AG04450 (cell line): ENCODE results near the gene CDC42EP3. TPM values are rescaled to one million over a fixed set of nuclear protein-coding genes. Genes with fewer than 3 reads are reported as not detected.

ENCODE experiments used
- CTCF ChIA-PET: fragments of 300-600, 350-600 bp; formaldehyde crosslinking; extraction: SDS; loops from one replicate; lab custom pipeline; 2022; ENCODE audit warnings: antibody characterized with exemption, inconsistent platforms; lab: Charles Lee
- POLR2A ChIA-PET: fragments of 350-600 bp; formaldehyde crosslinking; extraction: SDS; loops from one replicate; lab custom pipeline; 2021; ENCODE audit warnings: antibody characterized with exemption, inconsistent platforms; lab: Yijun Ruan, JAX
- DNase-seq: peaks from one replicate; pipeline ENCODE4 v3.0.0-alpha.2; 2011; ENCODE audit warnings: low read depth, low spot score
- H3K27ac ChIP-seq: one replicate; pipeline ENCODE4 v1.5.1; 2012; ENCODE audit warnings: low read depth, low read length, control low read depth
- H3K27me3 ChIP-seq: one replicate; pipeline ENCODE4 v1.6.0; 2012; ENCODE audit warnings: low read length; ENCODE audit not compliant: control insufficient read depth, insufficient read depth
- H3K4me3 ChIP-seq: 2 replicates; pipeline ENCODE4 v1.5.1; 2011; ENCODE audit warnings: mild to moderate bottlenecking, low read depth, low read length, control low read depth
- H3K9me3 ChIP-seq: 2 replicates; pipeline ENCODE4 v1.5.1; 2012; ENCODE audit warnings: low read length; ENCODE audit not compliant: control insufficient read depth, insufficient read depth
- CTCF ChIP-seq: IDR thresholded peaks from 2 replicates; pipeline ENCODE4 v1.5.1; 2011; ENCODE audit warnings: low read depth, low read length, control low read depth, inconsistent platforms
- polyA plus RNA-seq: library from polyadenylated mRNA; depleted of rRNA; stranded (reverse); fragments of >200 nt; gene quantifications from 2 replicates; pipeline ENCODE4 v1.2.3, GENCODE V29; 2011

The CDC42EP3 gene
- polyA plus RNA-seq, 1 experiment = 245 TPM

GRCh38 chr2:37609782-37610181 is 61.7 kb downstream of the CDC42EP3 start:
- no peak for TF ChIP-seq CTCF
- DNase-seq = no peak
- H3K9me3 ChIP-seq = no peaks in the 10 kb centered on the region
- ChIA-PET CTCF (no interaction called here), POLR2A (no interaction called here)
- no peaks in the 10 kb centered on the region for H3K27me3 ChIP-seq
- no peak overlapping the region for H3K4me3 ChIP-seq
- H3K27ac ChIP-seq = no peak overlapping the region

DNA sequence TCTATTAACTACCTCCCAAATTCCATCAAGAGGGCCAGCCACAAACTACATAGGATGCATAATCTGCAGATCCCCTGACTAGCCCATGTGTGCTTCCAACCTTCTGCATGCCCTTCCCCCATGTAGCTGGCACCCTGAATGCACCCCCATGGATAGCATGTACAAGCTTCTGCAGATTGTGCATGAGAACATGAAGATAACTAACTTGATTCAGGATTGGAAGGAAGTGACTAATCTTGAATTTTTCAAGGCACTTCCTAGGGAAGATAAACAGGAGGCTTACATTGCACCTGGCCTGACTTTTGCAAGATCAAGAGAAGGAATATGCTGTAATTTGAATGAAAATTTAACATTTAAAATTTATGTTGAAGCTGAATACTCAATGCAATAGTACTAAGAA is 66.7 kb downstream of the CDC42EP3 start:
- POLR2A ChIA-PET = no interaction called here
- no peak for TF ChIP-seq CTCF
- CTCF ChIA-PET = interaction anchor here (2.2 kb wide), 1 partner anchor 273 kb away, joined by 5 read pairs; no protein-coding TSS in a partner anchor
- H3K27me3 ChIP-seq = no peaks in the 10 kb centered on the region
- no peak overlapping the region for H3K27ac ChIP-seq
- no peaks in the 10 kb centered on the region for H3K9me3 ChIP-seq
- no peak for DNase-seq
- H3K4me3 ChIP-seq = no peak overlapping the region

- H3K4me3 ChIP-seq = no peak overlapping the region
- DNase-seq = no peak
- H3K9me3 ChIP-seq = no peaks in the 10 kb centered on the region
- POLR2A ChIA-PET = interaction anchor here (1.1 kb wide), 1 partner anchor 11 kb away, joined by 3 read pairs; no protein-coding TSS in a partner anchor
- H3K27ac ChIP-seq = no peak overlapping the region
- no peaks in the 10 kb centered on the region for H3K27me3 ChIP-seq
- no peak for TF ChIP-seq CTCF
- CTCF ChIA-PET = interaction anchor here (0.9 kb wide), 1 partner anchor 11 kb away, joined by 3 read pairs; no protein-coding TSS in a partner anchor
These were observed 68.7 kb downstream of the CDC42EP3 start for GRCh38 chr2:37602702-37603101.

DNA sequence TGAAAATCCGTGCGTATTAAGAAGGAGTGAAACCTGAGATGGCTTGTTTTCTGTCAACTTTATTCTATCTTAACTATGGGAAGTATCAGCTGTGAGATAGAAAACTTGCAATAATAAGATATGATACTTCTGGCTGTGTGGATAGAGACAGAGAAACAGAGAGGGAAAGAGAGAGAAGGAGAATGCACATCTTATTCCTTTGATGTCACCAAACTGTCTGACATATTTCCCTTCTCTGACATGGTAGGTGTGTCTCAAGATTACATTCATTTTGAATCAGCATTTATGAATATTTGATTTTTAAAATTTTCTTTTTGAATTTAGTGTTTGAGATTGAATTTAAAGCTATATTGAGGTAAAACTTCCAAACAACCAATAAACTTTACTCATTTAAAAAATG is 69.4 kb downstream of the CDC42EP3 start:
- CTCF ChIA-PET = interaction anchor here (0.9 kb wide), 1 partner anchor 12 kb away, joined by 3 read pairs; no protein-coding TSS in a partner anchor
- no peak for DNase-seq
- no peak overlapping the region for H3K4me3 ChIP-seq
- H3K27ac ChIP-seq = no peak overlapping the region
- TF ChIP-seq CTCF = no peak
- POLR2A ChIA-PET = no interaction called here
- H3K9me3 ChIP-seq = no peaks in the 10 kb centered on the region
- no peaks in the 10 kb centered on the region for H3K27me3 ChIP-seq

DNA sequence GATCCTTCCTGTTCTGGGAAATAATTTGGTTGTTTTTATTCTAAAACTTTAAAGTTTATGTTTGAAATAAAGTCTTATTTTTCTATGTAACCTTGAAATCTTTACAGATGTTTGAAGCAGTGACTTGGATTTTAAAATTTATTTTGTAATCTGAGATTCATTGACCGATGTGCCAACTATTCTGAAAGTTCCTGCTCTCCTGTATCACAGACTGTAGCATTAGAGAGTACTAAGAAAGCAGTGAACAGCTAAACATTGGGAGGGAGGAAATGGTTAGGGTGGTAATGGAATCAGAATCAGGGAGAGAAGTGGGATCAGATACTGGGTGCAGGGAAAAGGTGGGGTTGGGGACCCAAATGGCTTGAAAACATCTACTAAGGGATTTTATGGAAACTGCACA is 69.9 kb downstream of the CDC42EP3 start:
- Histone ChIP-seq H3K27ac (no peak overlapping the region), H3K27me3 (no peaks in the 10 kb centered on the region), H3K9me3 (no peaks in the 10 kb centered on the region), H3K4me3 (no peak overlapping the region)
- ChIA-PET CTCF (no interaction called here), POLR2A (no interaction called here)
- no peak for DNase-seq
- TF ChIP-seq CTCF = no peak
